Measurements from ENCODE around the gene PRKACA. TPM values are rescaled to one million over a fixed set of nuclear protein-coding genes. Genes with fewer than 3 reads are reported as not detected.

Gene PRKACA
- total and polyA plus RNA-seq, 10 of the 15 experiments (the other 5 are each of a cell fraction or from before 2014, with no cell fraction given): 0.53 to 68.5 (median 11.2) TPM

GRCh38 chr19:14096272-14096992 is 21.1 kb downstream of the PRKACA start:
- Histone ChIP-seq H3K27ac (ENCODE audit: control insufficient read depth, insufficient read depth) (no peak overlapping the region), H2AFZ (ENCODE audit: control insufficient read depth, low read depth, low read length) (no peak overlapping the region), H3K27me3 (replicated peaks in 1 of 2; ENCODE audit: control insufficient read depth in 2 of 2, insufficient read depth in 2 of 2, low read length in 1 of 2) (no peaks in the 10 kb centered on the region), H3K9me3 (replicated peaks; ENCODE audit: control insufficient read depth, insufficient read depth, low read length) (peaks cover 2% of the 10 kb centered on the region; the same call in 1 of the 3 replicates), H3K4me2 (ENCODE audit: control insufficient read depth, insufficient read depth) (no peak overlapping the region), H4K20me1 (ENCODE audit: control insufficient read depth, insufficient read depth) (no peaks in the 10 kb centered on the region), H3K4me1 (ENCODE audit: control insufficient read depth, insufficient read depth, low read length) (no peaks in the 10 kb centered on the region), H3K9ac (ENCODE audit: control insufficient read depth, insufficient read depth, low read length) (no peak overlapping the region), H3K36me3 (ENCODE audit: control insufficient read depth in 2 of 2, insufficient read depth in 2 of 2, low read length in 1 of 2) (peaks cover 0 to 13% of the 10 kb centered on the region in 2 experiments), H3K4me3 (no peak overlapping the region), H3K79me2 (ENCODE audit: control insufficient read depth, insufficient read depth, low read length) (no peaks in the 10 kb centered on the region; the same call in 1 of the 2 replicates)
- ChIA-PET RAD21 (ENCODE audit: unreplicated experiment) (no interaction called here), POLR2A (no interaction called here), SMC1A (ENCODE audit: uncharacterized antibody, unreplicated experiment) (no interaction called here), CTCF (interaction anchor here (0.6 to 1.2 kb wide), 3 partner anchors 18 to 40 kb away, joined by 3 to 5 read pairs (median 5); partner anchors contain the start of gene ASF1B)
- BruUV-seq (replicated peaks): no TSS peak
- in situ Hi-C loops (cut with MboI) (no loop called here), intact Hi-C loops (cut with micrococcal nuclease; ENCODE audit: unreplicated experiment) (no loop called here)
- no peak for DNase-seq (ENCODE audit: low read depth, low spot score)
- TF ChIP-seq RAD21 (IDR thresholded peaks at IDR 0.05; ENCODE audit: insufficient read depth, low read depth, low read length): peak; percentile 18; the same call in 1 of the 2 replicates
- peak in 2 of 3 experiments; percentile 14 to 15; a peak in 1 of 6 replicates for TF ChIP-seq CTCF (IDR thresholded peaks at IDR 0.05 in 2 of 3, conservative IDR thresholded peaks at IDR 0.05 in 1 of 3; ENCODE audit: control insufficient read depth in 2 of 3, extremely low read depth in 1 of 3, insufficient read depth in 1 of 3, low read depth in 3 of 3, low read length in 3 of 3)
- TF ChIP-seq USF1 (IDR thresholded peaks at IDR 0.05; ENCODE audit: borderline replicate concordance, extremely low read length, insufficient read depth, low read depth, low read length): no peak
- 93% methylated on average over 11 of the region's 11 CpGs for WGBS (ENCODE audit: insufficient coverage, insufficient replicate concordance, low lambda C conversion rate, missing lambda C conversion rate)
- FAIRE-seq: no peak
- ATAC-seq: no peak

All from GM12878 (cell line).